Measurements from ENCODE around the gene COL18A1. TPM values are rescaled to one million over a fixed set of nuclear protein-coding genes. Genes with fewer than 3 reads are reported as not detected.
A peak's percentile ranks its signal among the peaks of the same experiment; 100 is the strongest.

COL18A1 gene
- polyA plus RNA-seq, 2 of the 4 experiments (the other 2 are of a cell fraction), result 17.3 to 88.4 TPM

GRCh38 chr21:45388011-45388521 is 16.9 kb upstream of the COL18A1 start:
- 50% methylated on average over 2 of the region's 7 CpGs for WGBS (ENCODE audit: missing lambda C conversion rate)
- CTCF ChIA-PET, result interaction anchor here (1.2 to 1.5 kb wide), 2 partner anchors 14 to 97 kb away, joined by 3 to 4 read pairs; no protein-coding TSS in a partner anchor
- TF ChIP-seq ZSCAN20 (CRISPR knock-in tag; IDR thresholded peaks at IDR 0.05) (no peak), KDM5A (IDR thresholded peaks at IDR 0.05) (no peak), TFCP2L1 (CRISPR knock-in tag; IDR thresholded peaks at IDR 0.05) (no peak), NPAS2 (CRISPR knock-in tag; IDR thresholded peaks at IDR 0.05; ENCODE audit: borderline replicate concordance) (no peak), POLR2AphosphoS2 (conservative IDR thresholded peaks at IDR 0.05; ENCODE audit: low read length) (no peak), ELK1 (IDR thresholded peaks at IDR 0.05; ENCODE audit: low read depth, low read length) (no peak), RARB (CRISPR knock-in tag; IDR thresholded peaks at IDR 0.05) (no peak), HMGXB4 (CRISPR knock-in tag; IDR thresholded peaks at IDR 0.05; ENCODE audit: borderline replicate concordance) (no peak), PHF8 (IDR thresholded peaks at IDR 0.05; ENCODE audit: borderline replicate concordance, low read depth) (no peak), CTCF (IDR thresholded peaks at IDR 0.05) (no peak), RNF2 (IDR thresholded peaks at IDR 0.05; ENCODE audit: borderline replicate concordance, low read depth) (no peak)
- ATAC-seq (no peak), DNase-seq (ENCODE audit: low read depth in 1 of 2, low spot score in 1 of 2) (no peak), FAIRE-seq (no peak)
- peak overlapping the region in 1 of 2 experiments; percentile 80; a peak in 1 of 6 replicates for H3K27ac ChIP-seq
- no peak overlapping the region for H3K4me3 ChIP-seq
- peaks cover 17% of the 10 kb centered on the region for H3K4me1 ChIP-seq
- POLR2A ChIA-PET, result no interaction called here
- H3K9me3 ChIP-seq, result no peaks in the 10 kb centered on the region
- H3K4me2 ChIP-seq, result no peak overlapping the region

GRCh38 chr21:45388611-45389296 is 16.2 kb upstream of the COL18A1 start:
- TF ChIP-seq USF2 (IDR thresholded peaks at IDR 0.05), result no peak
- 89% methylated on average over 6 of the region's 19 CpGs for WGBS (ENCODE audit: missing lambda C conversion rate)
- Histone ChIP-seq H3K4me1 (peaks cover 17% of the 10 kb centered on the region), H3K4me2 (no peak overlapping the region), H3K27ac (0 out of 6 replicates have a peak overlapping the region, but pooled peaks of 1 of the 2 experiments have one; percentile 9), H3K4me3 (no peak overlapping the region), H3K9me3 (no peaks in the 10 kb centered on the region)
- ATAC-seq (no peak), DNase-seq (ENCODE audit: low read depth in 1 of 2, low spot score in 1 of 2) (no peak), FAIRE-seq (no peak)
- ChIA-PET POLR2A (no interaction called here), CTCF (interaction anchor here (1.3 kb wide), 1 partner anchor 13 kb away, joined by 4 read pairs; no protein-coding TSS in a partner anchor)

- WGBS (ENCODE audit: missing lambda C conversion rate), result 80% methylated on average over 16 of the region's 28 CpGs
- H3K27ac ChIP-seq, result no peak overlapping the region
- no peaks in the 10 kb centered on the region for H3K9me3 ChIP-seq
- ChIA-PET CTCF (no interaction called here), POLR2A (no interaction called here)
- no peak overlapping the region for H3K4me3 ChIP-seq
- H3K4me1 ChIP-seq, result peaks cover 17% of the 10 kb centered on the region
- ATAC-seq, result no peak
- no peak overlapping the region for H3K4me2 ChIP-seq
- DNase-seq (ENCODE audit: low read depth in 1 of 2, low spot score in 1 of 2), result no peak
- no peak for FAIRE-seq
- TF ChIP-seq JUNB (IDR thresholded peaks at IDR 0.05), result no peak
- no peak for TF ChIP-seq FOXS1 (CRISPR knock-in tag; IDR thresholded peaks at IDR 0.05)
- no peak for TF ChIP-seq CHD4 (IDR thresholded peaks at IDR 0.05; ENCODE audit: borderline replicate concordance)
- no peak for TF ChIP-seq RFX5 (IDR thresholded peaks at IDR 0.05)
- TF ChIP-seq HDAC2 (IDR thresholded peaks at IDR 0.05), result no peak
- TF ChIP-seq KDM1A (IDR thresholded peaks at IDR 0.05; ENCODE audit: low read depth), result no peak
- TF ChIP-seq ATOH8 (CRISPR knock-in tag; IDR thresholded peaks at IDR 0.05; ENCODE audit: low read depth), result no peak
- TF ChIP-seq RNF2 (IDR thresholded peaks at IDR 0.05; ENCODE audit: borderline replicate concordance, low read depth), result no peak
- no peak for TF ChIP-seq USF2 (IDR thresholded peaks at IDR 0.05)
- no peak for TF ChIP-seq BCL3 (IDR thresholded peaks at IDR 0.05)
- TF ChIP-seq MAFK (IDR thresholded peaks at IDR 0.05; ENCODE audit: partially characterized antibody), result no peak
- TF ChIP-seq SREBF2 (IDR thresholded peaks at IDR 0.05), result no peak
- no peak for TF ChIP-seq ZSCAN20 (CRISPR knock-in tag; IDR thresholded peaks at IDR 0.05)
- no peak for TF ChIP-seq TFCP2L1 (CRISPR knock-in tag; IDR thresholded peaks at IDR 0.05)
These were observed 14.7 kb upstream of the COL18A1 start for GRCh38 chr21:45390121-45390751.

All from A549 (cell line).